OCI-LY3 (cell line): Measurements from ENCODE around the gene MAPKAPK3.

Experiments
- H2AFZ ChIP-seq: fragments of 200-600, 300-600 bp; shearing (Covaris generic); 2 replicates; pipeline ENCODE4 v1.6.0; 2014; ENCODE audit warnings: antibody characterized with exemption, low read depth, low read length
- H3K27ac ChIP-seq: fragments of 200-600, 300-600 bp; sonication (generic); 2 replicates; pipeline ENCODE4 v1.5.1; 2014; ENCODE audit warnings: mild to moderate bottlenecking, low read length, moderate library complexity, mixed read lengths
- H3K27me3 ChIP-seq: fragments of 200-600, 300-600 bp; sonication (generic); 2 replicates; pipeline ENCODE4 v1.6.1; 2014; ENCODE audit warnings: low read depth, low read length, mixed read lengths
- H3K36me3 ChIP-seq: fragments of 200-600, 300-600 bp; sonication (generic); replicated peaks from 2 replicates; pipeline ENCODE3; 2014; ENCODE audit warnings: low read depth, low read length, mixed read lengths
- H3K4me1 ChIP-seq: fragments of 300-600, 200-600 bp; sonication (generic); 2 replicates; pipeline ENCODE4 v1.6.1; 2014; ENCODE audit warnings: low read length, mixed read lengths
- H3K4me2 ChIP-seq: fragments of 200-600, 300-600 bp; sonication (generic); 2 replicates; pipeline ENCODE4 v1.6.1; 2014; ENCODE audit warnings: low read length, mixed read lengths
- H3K4me3 ChIP-seq: fragments of 300-600, 200-600 bp; sonication (generic); 2 replicates; pipeline ENCODE4 v1.5.1; 2014; ENCODE audit warnings: antibody characterized with exemption, mild to moderate bottlenecking, low read length, moderate library complexity
- H3K79me2 ChIP-seq: fragments of 300-600, 200-600 bp; shearing (Covaris generic); 2 replicates; pipeline ENCODE4 v1.6.1; 2014; ENCODE audit warnings: mild to moderate bottlenecking, low read length, mixed read lengths
- H3K9ac ChIP-seq: fragments of 300-600, 200-600 bp; shearing (Covaris generic); 2 replicates; pipeline ENCODE4 v1.6.0; 2014; ENCODE audit warnings: mild to moderate bottlenecking, low read length, moderate library complexity
- H3K9me3 ChIP-seq: fragments of 200-600, 300-600 bp; shearing (Covaris generic); 2 replicates; pipeline ENCODE4 v1.6.1; 2014; ENCODE audit warnings: low read length, mixed read lengths; ENCODE audit not compliant: insufficient read depth
- H4K20me1 ChIP-seq: fragments of 200-600, 300-600 bp; sonication (generic); 2 replicates; pipeline ENCODE4 v1.6.1; 2016; ENCODE audit warnings: low read length, mixed read lengths; ENCODE audit not compliant: insufficient read depth
- CTCF ChIP-seq: fragments of 200-600, 300-600 bp; sonication (generic); IDR thresholded peaks from 2 replicates; pipeline ENCODE4 v1.5.1; 2014; ENCODE audit warnings: antibody characterized with exemption, low read length, low read depth
- EZH2phosphoT487 ChIP-seq: fragments of 200-600 bp; shearing (Covaris generic); IDR thresholded peaks from 2 replicates; pipeline ENCODE4 v1.6.1; 2018; ENCODE audit warnings: antibody characterized with exemption, mixed run types, low read depth

MAPKAPK3 gene

DNA sequence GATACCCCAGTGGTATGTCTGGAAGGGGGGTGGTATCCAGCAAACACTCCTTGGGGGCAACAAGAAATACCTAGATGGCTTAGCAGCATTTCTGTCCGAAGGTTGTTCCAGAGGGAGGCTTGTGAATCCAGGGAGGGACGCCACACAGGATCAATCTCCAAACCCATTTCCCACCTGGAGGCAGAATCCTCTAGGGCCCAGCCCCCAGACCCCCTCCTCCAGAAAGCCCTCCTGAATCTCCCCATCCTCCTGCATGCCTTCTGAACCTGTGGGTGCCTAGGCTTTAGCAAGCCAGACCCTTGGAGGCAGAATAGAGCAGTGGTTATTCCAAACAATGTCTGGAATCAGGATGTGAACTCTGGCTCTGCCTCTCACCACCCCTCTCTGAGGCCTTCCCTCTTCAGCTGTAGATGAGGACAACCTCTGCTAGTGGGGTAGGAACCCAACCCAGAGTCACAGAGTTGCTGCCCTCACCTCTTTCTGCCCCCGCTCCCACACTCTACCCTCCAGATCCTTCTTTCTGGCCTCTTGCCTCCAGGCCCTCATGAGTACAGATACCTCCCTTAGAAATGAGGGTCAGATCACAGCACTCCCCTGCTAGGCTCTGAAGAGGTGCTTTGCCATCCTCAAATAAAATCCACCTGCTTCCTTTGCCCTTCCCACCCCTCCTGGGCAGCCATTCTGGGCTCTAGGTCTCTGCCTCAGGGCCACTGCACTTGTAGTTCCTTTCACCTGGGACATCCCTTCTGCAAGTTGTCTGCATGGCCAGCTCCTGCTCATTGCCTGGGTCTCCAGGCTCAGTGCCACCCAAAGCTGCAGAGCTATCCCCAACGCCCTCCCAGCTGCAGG is 13.5 kb upstream of the MAPKAPK3 start:
- Histone ChIP-seq H3K4me2 (no peak overlapping the region), H3K27me3 (no peaks in the 10 kb centered on the region), H3K4me3 (no peak overlapping the region), H3K79me2 (no peaks in the 10 kb centered on the region), H2AFZ (no peak overlapping the region), H3K27ac (no peak overlapping the region), H4K20me1 (no peaks in the 10 kb centered on the region), H3K36me3 (no peaks in the 10 kb centered on the region), H3K9me3 (no peaks in the 10 kb centered on the region), H3K4me1 (peaks cover 42% of the 10 kb centered on the region), H3K9ac (no peak overlapping the region)
- TF ChIP-seq EZH2phosphoT487: no peak

GRCh38 chr3:50604110-50604621 is 12.8 kb upstream of the MAPKAPK3 start:
- Histone ChIP-seq H3K4me1 (peaks cover 42% of the 10 kb centered on the region), H3K9ac (no peak overlapping the region), H3K36me3 (no peaks in the 10 kb centered on the region), H2AFZ (no peak overlapping the region), H3K4me2 (peak overlapping the region; percentile 49; the same call in 1 of the 2 replicates), H3K79me2 (no peaks in the 10 kb centered on the region), H3K27me3 (no peaks in the 10 kb centered on the region), H3K4me3 (no peak overlapping the region), H3K27ac (no peak overlapping the region), H3K9me3 (no peaks in the 10 kb centered on the region), H4K20me1 (no peaks in the 10 kb centered on the region)
- no peak for TF ChIP-seq EZH2phosphoT487
- no peak for TF ChIP-seq CTCF

- Histone ChIP-seq H3K79me2 (no peaks in the 10 kb centered on the region), H2AFZ (no peak overlapping the region), H3K36me3 (no peaks in the 10 kb centered on the region), H3K4me2 (peak overlapping the region; percentile 49), H3K9ac (peak overlapping the region; percentile 9; the same call in 1 of the 2 replicates), H4K20me1 (no peaks in the 10 kb centered on the region), H3K4me1 (peaks cover 42% of the 10 kb centered on the region), H3K9me3 (no peaks in the 10 kb centered on the region), H3K27ac (peak overlapping the region; percentile 22), H3K4me3 (no peak overlapping the region), H3K27me3 (no peaks in the 10 kb centered on the region)
- no peak for TF ChIP-seq EZH2phosphoT487
- TF ChIP-seq CTCF: no peak
These were observed 12.0 kb upstream of the MAPKAPK3 start for GRCh38 chr3:50604628-50605588.

GRCh38 chr3:50605901-50606326 is 11.0 kb upstream of the MAPKAPK3 start:
- H3K79me2 ChIP-seq: no peaks in the 10 kb centered on the region
- peaks cover 4% of the 10 kb centered on the region; the same call in 1 of the 2 replicates for H3K27me3 ChIP-seq
- H3K9ac ChIP-seq: no peak overlapping the region
- H3K4me1 ChIP-seq: peaks cover 38% of the 10 kb centered on the region
- H3K36me3 ChIP-seq: no peaks in the 10 kb centered on the region
- no peak overlapping the region for H3K27ac ChIP-seq
- peak overlapping the region; percentile 49; the same call in 1 of the 2 replicates for H3K4me2 ChIP-seq
- no peaks in the 10 kb centered on the region for H4K20me1 ChIP-seq
- TF ChIP-seq EZH2phosphoT487: no peak
- TF ChIP-seq CTCF: no peak
- no peak overlapping the region for H2AFZ ChIP-seq
- no peaks in the 10 kb centered on the region for H3K9me3 ChIP-seq
- H3K4me3 ChIP-seq: no peak overlapping the region
